Lower lobe of right lung (tissue), 2 donors: Measurements from ENCODE around the gene ANKH. TPM values are rescaled to one million over a fixed set of nuclear protein-coding genes. Genes with fewer than 3 reads are reported as not detected.

Experiments used
- ATAC-seq, 2 donors: fragments of 200-7000 bp; cut with Tn5 transposase; one replicate each; pipeline ENCODE4 v1.9.1; 2020 to 2022; ENCODE audit warnings: mild to moderate bottlenecking in 2 of 2, moderate library complexity in 2 of 2
- DNase-seq: peaks from one replicate; pipeline ENCODE4 v3.0.0-alpha.2; 2020
- H3K27ac ChIP-seq: fragments of 200-600 bp; one replicate; pipeline ENCODE4 v1.8.0; 2022
- H3K27me3 ChIP-seq: fragments of 200-600 bp; one replicate; pipeline ENCODE4 v1.8.0; 2022; ENCODE audit warnings: low read depth
- H3K36me3 ChIP-seq: fragments of 200-600 bp; one replicate; pipeline ENCODE4 v1.8.0; 2022; ENCODE audit warnings: mild to moderate bottlenecking
- H3K4me1 ChIP-seq: fragments of 200-600 bp; one replicate; pipeline ENCODE4 v1.8.0; 2022
- H3K4me3 ChIP-seq: fragments of 200-600 bp; one replicate; pipeline ENCODE4 v1.8.0; 2022; ENCODE audit warnings: mild to moderate bottlenecking
- H3K9me3 ChIP-seq: fragments of 200-600 bp; one replicate; pipeline ENCODE4 v1.8.0; 2022
- intact Hi-C: fragments of 100-400 bp; cut with DNase I; formaldehyde crosslinking; loops from one replicate; pipeline ENCODE4 v1.11.0; 2022
- total RNA-seq: library from RNA; stranded (reverse); fragmentation: NEBNext Ultra II Directional; extraction: Animal tissue kit (Norgen Biotek cat#: 25700); gene quantifications from one replicate; pipeline ENCODE4 v1.2.1, GENCODE V29; 2021
- TF ChIP-seq, protein P1 (sequence below): fragments of 200-600 bp; IDR thresholded peaks from one replicate; pipeline ENCODE4 v1.8.0; 2022; ENCODE audit warnings: antibody characterized with exemption, mild to moderate bottlenecking
- donor health status: DM: no; HTN: yes; CAD: no; lungs with severe emphysema.

Gene ANKH
- total RNA-seq, 1 donor from 2014 or later, result 53.7 TPM

DNA sequence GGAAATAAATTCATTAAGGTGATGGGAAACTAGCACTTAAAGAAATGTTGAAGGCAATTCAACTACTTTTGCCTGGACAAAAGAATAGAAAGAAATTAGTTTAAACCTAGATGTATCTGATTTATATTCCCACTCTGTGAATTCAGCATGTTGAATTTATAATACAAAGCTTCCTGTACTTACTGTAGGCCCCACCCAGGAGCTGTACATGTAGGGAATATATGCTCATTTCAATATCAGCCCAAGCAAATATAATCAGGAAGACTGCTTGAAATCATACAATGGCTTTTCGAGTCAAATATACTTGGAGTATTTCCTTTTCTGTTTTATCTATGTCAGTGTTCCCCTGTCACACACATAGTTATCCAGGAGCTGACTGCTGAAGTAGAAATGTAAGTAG is 105.0 kb downstream of the ANKH start:
- DNase-seq (no peak), ATAC-seq (no peak)
- intact Hi-C loops, result no loop called here
- Histone ChIP-seq H3K27me3 (no peaks in the 10 kb centered on the region), H3K4me3 (no peak overlapping the region), H3K4me1 (peaks cover 3% of the 10 kb centered on the region), H3K9me3 (no peaks in the 10 kb centered on the region), H3K27ac (no peak overlapping the region), H3K36me3 (no peaks in the 10 kb centered on the region)
- TF ChIP-seq, protein P1, sequence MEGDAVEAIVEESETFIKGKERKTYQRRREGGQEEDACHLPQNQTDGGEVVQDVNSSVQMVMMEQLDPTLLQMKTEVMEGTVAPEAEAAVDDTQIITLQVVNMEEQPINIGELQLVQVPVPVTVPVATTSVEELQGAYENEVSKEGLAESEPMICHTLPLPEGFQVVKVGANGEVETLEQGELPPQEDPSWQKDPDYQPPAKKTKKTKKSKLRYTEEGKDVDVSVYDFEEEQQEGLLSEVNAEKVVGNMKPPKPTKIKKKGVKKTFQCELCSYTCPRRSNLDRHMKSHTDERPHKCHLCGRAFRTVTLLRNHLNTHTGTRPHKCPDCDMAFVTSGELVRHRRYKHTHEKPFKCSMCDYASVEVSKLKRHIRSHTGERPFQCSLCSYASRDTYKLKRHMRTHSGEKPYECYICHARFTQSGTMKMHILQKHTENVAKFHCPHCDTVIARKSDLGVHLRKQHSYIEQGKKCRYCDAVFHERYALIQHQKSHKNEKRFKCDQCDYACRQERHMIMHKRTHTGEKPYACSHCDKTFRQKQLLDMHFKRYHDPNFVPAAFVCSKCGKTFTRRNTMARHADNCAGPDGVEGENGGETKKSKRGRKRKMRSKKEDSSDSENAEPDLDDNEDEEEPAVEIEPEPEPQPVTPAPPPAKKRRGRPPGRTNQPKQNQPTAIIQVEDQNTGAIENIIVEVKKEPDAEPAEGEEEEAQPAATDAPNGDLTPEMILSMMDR, result no peak

DNA sequence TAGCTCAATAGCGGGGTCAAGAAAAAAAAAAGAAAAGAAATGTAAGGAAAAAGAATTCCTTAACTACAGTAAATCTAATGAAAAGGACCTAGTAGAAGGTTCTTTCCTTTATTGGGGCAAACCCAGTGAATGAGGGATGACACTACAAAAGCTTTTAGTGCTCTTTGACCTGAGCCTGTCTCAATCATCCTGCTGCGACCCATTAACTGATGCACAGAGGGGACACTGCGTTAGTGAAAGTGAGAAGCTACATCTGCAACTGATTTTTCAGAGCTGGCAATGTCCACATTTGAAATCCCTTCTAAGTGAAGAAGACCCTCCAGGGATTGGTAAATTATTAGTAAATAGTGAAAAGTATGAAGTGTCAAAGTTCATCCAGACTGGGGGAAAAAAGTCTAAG is 106.0 kb downstream of the ANKH start:
- TF ChIP-seq, protein P1, result no peak
- no peak for ATAC-seq
- no peak for DNase-seq
- Histone ChIP-seq H3K4me1 (peaks cover 3% of the 10 kb centered on the region), H3K27ac (no peak overlapping the region), H3K36me3 (no peaks in the 10 kb centered on the region), H3K27me3 (no peaks in the 10 kb centered on the region), H3K9me3 (no peaks in the 10 kb centered on the region), H3K4me3 (no peak overlapping the region)
- intact Hi-C loops, result no loop called here

DNA sequence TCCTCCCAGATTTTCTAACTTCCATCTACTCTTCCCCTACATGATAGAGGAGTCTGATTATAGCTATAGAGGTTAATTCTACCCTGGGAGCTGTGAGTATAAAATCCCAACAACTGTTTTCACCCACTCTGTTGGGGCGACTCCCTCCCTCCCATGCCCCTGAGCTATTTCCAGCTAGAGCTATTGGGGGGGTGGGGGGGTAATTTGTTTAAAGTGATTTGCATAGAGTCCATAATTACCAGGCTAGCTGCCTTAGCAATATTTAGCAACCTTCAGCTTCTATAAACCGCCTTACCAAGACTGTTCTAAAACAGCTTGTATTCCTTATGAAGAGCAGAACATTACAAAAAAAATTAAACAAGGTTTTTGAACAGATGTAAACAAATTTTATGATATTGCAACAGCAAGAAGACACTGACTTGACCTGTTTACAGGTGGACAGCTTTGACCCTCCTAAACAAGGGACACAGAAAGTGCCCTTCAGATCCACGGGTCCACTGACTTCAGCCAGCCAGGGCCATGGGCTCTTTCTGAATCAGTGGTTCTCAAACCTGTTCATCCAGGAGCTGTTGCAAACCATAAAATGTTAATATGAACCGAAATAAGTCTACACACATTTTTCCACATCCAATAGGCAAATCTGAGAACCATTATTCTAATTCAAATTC is 108.9 kb downstream of the ANKH start:
- TF ChIP-seq, protein P1, result no peak
- intact Hi-C loops, result no loop called here
- Histone ChIP-seq H3K27me3 (no peaks in the 10 kb centered on the region), H3K4me1 (peaks cover under 1% of the 10 kb centered on the region), H3K27ac (no peak overlapping the region), H3K9me3 (no peaks in the 10 kb centered on the region), H3K36me3 (no peaks in the 10 kb centered on the region), H3K4me3 (no peak overlapping the region)
- DNase-seq (no peak), ATAC-seq (no peak)

DNA sequence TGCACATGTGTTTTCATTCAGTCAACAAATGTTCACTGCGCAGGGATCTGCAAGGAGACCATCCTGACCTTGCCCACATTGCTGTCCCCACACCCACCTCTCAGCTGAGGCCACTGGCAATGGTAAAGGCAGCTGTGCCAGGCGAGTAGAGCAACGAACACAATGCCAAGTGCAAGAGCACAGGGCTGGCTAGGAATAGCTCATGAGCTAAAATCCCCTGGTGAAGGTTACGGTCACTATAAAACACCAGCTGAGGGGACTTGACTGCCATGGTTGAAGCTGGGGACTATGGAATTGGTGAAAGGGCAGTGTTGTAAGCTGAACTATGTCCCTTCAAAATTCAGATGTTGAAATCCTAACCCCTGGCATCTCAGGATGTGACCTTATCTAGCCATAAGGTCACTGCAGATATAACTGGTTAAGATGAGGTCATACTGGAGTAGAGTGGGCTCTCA is 111.0 kb downstream of the ANKH start:
- no peak for ATAC-seq
- H3K9me3 ChIP-seq, result no peaks in the 10 kb centered on the region
- no peak overlapping the region for H3K4me3 ChIP-seq
- peaks cover 4% of the 10 kb centered on the region for H3K36me3 ChIP-seq
- no peaks in the 10 kb centered on the region for H3K27me3 ChIP-seq
- no peak overlapping the region for H3K27ac ChIP-seq
- TF ChIP-seq, protein P1, result no peak
- intact Hi-C loops, result no loop called here
- H3K4me1 ChIP-seq, result no peaks in the 10 kb centered on the region
- no peak for DNase-seq

DNA sequence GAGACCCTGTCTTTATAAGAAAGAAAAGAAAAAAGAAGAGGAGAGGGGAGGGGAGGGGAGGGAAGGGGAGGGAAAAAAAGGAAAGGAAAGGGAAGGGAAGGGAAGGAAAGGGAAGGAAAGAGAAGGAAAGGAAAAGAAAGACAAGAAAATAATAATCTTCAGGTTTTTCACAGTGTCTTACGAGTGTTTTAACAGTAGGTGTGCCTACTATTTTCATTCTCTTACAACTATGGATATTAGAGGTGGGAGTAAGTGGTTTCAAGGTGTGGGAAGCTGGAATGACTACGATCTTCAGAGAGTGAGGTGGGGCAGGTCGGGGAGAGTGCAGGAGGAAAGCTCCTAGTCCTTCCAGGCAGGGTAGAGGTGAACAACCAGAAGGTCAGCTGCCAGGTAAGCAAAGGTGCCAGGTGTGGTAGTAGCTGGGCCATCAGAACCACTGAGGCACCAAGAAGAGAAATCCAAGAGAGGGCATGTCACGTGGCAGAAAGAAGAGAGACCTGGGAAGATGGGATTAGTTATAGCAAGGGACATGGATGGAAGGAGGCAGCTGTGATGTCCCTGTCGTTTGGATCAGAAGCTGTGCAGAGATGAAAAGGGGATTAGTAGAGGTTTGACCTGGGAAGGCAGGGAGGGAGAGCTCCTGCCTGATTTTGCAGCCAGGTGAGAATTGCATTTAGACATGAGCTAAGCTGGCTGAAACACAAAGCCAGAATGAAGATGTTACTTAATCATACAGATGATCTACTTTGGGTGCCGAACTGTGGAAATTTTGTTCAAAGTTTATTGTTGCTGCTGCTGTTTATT is 111.6 kb downstream of the ANKH start:
- Histone ChIP-seq H3K9me3 (no peaks in the 10 kb centered on the region), H3K4me1 (no peaks in the 10 kb centered on the region), H3K27ac (no peak overlapping the region), H3K4me3 (no peak overlapping the region), H3K36me3 (peaks cover 9% of the 10 kb centered on the region), H3K27me3 (no peaks in the 10 kb centered on the region)
- TF ChIP-seq, protein P1, result no peak
- intact Hi-C loops, result no loop called here
- DNase-seq (no peak), ATAC-seq (no peak)
